GM23338 (cell line): Measurements from ENCODE around the gene IL12RB1.

Experiments
- EZH2phosphoT487 ChIP-seq: fragments of 200-600 bp; sonication (generic); IDR thresholded peaks from one replicate; pipeline ENCODE4 v1.8.1; 2018; ENCODE audit warnings: antibody characterized with exemption; ENCODE audit not compliant: unreplicated experiment
- JUNB ChIP-seq: IDR thresholded peaks from one replicate; pipeline ENCODE4 v1.6.1; 2016; ENCODE audit warnings: antibody characterized with exemption; ENCODE audit not compliant: unreplicated experiment
- POLR2AphosphoS5 ChIP-seq: IDR thresholded peaks from 2 replicates; pipeline ENCODE4 v1.6.1; 2016; ENCODE audit warnings: antibody characterized with exemption, low read depth
- TF ChIP-seq, protein P1 (sequence below), 2 experiments: fragments of 200-600 bp in 1 of 2; sonication (generic) in 1 of 2; conservative IDR thresholded peaks; 2 replicates each; pipeline versions ENCODE4 v1.5.1 to v1.6.1; 2016 to 2017; ENCODE audit warnings: antibody characterized with exemption in 2 of 2, low read depth in 2 of 2, mild to moderate bottlenecking in 2 of 2, moderate library complexity in 1 of 2
- TF ChIP-seq, protein P2 (sequence below): IDR thresholded peaks from one replicate; pipeline ENCODE4 v1.6.1; 2018; ENCODE audit warnings: antibody characterized with exemption; ENCODE audit not compliant: unreplicated experiment

DNA sequence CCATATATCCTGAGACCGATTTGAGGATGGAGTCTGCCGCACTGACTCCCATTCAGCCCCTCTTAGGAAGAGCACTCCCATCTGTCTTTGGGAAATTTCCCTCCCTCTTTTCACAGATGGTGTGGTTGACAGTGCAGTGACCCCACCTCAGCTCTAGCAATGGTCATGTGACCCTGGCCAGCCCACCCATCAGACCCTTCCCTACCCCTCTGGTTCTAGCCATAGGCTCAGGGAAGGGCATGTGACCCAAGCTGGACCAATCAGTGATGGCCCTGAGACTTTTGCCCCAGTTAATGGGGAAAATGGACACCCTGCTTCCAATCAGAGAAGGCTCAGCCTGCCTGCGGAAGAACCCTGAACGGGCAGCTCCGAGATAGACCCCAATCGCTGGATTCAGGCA, 26.3 kb downstream of the IL12RB1 start:
- TF ChIP-seq, protein P1, sequence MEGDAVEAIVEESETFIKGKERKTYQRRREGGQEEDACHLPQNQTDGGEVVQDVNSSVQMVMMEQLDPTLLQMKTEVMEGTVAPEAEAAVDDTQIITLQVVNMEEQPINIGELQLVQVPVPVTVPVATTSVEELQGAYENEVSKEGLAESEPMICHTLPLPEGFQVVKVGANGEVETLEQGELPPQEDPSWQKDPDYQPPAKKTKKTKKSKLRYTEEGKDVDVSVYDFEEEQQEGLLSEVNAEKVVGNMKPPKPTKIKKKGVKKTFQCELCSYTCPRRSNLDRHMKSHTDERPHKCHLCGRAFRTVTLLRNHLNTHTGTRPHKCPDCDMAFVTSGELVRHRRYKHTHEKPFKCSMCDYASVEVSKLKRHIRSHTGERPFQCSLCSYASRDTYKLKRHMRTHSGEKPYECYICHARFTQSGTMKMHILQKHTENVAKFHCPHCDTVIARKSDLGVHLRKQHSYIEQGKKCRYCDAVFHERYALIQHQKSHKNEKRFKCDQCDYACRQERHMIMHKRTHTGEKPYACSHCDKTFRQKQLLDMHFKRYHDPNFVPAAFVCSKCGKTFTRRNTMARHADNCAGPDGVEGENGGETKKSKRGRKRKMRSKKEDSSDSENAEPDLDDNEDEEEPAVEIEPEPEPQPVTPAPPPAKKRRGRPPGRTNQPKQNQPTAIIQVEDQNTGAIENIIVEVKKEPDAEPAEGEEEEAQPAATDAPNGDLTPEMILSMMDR (conservative IDR thresholded peaks at IDR 0.05; ENCODE audit: low read depth in 2 of 2), result no peak
- no peak for TF ChIP-seq EZH2phosphoT487
- TF ChIP-seq JUNB, result no peak
- TF ChIP-seq, protein P2, sequence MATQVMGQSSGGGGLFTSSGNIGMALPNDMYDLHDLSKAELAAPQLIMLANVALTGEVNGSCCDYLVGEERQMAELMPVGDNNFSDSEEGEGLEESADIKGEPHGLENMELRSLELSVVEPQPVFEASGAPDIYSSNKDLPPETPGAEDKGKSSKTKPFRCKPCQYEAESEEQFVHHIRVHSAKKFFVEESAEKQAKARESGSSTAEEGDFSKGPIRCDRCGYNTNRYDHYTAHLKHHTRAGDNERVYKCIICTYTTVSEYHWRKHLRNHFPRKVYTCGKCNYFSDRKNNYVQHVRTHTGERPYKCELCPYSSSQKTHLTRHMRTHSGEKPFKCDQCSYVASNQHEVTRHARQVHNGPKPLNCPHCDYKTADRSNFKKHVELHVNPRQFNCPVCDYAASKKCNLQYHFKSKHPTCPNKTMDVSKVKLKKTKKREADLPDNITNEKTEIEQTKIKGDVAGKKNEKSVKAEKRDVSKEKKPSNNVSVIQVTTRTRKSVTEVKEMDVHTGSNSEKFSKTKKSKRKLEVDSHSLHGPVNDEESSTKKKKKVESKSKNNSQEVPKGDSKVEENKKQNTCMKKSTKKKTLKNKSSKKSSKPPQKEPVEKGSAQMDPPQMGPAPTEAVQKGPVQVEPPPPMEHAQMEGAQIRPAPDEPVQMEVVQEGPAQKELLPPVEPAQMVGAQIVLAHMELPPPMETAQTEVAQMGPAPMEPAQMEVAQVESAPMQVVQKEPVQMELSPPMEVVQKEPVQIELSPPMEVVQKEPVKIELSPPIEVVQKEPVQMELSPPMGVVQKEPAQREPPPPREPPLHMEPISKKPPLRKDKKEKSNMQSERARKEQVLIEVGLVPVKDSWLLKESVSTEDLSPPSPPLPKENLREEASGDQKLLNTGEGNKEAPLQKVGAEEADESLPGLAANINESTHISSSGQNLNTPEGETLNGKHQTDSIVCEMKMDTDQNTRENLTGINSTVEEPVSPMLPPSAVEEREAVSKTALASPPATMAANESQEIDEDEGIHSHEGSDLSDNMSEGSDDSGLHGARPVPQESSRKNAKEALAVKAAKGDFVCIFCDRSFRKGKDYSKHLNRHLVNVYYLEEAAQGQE, result no peak
- no peak for TF ChIP-seq POLR2AphosphoS5
